Testis (tissue), 3 donors: ENCODE data around the gene SLC6A17. TPM values are rescaled to one million over a fixed set of nuclear protein-coding genes. Genes with fewer than 3 reads are reported as not detected.

ENCODE experiments used
- DNase-seq: peaks from one replicate; pipeline ENCODE4 v3.0.0-alpha.2; 2019
- H3K27ac ChIP-seq, 2 donors: fragments of 200-600 bp; sonication (generic); one replicate each; pipeline ENCODE4 v1.5.1; 2019
- H3K27me3 ChIP-seq: fragments of 200-600 bp; sonication (generic); one replicate; pipeline ENCODE4 v1.5.1; 2019
- H3K36me3 ChIP-seq: fragments of 200-600 bp; sonication (generic); one replicate; pipeline ENCODE4 v1.5.1; 2017; ENCODE audit warnings: low read depth; ENCODE audit errors: missing control alignments
- H3K4me1 ChIP-seq: fragments of 200-600 bp; sonication (generic); one replicate; pipeline ENCODE4 v1.5.1; 2019
- H3K4me3 ChIP-seq, 2 donors: fragments of 200-600 bp; sonication (generic); one replicate each; pipeline ENCODE4 v1.5.1; 2017 to 2019
- H3K9me3 ChIP-seq: fragments of 200-600 bp; sonication (generic); one replicate; pipeline ENCODE4 v1.5.1; 2017
- POLR2A ChIP-seq: fragments of 450-650 bp; IDR thresholded peaks from one replicate; pipeline ENCODE4 v1.6.1; 2017; ENCODE audit warnings: antibody characterized with exemption, mild to moderate bottlenecking, moderate library complexity
- WGBS, 2 donors: methylation state at CpG; one replicate each; pipeline ENCODE4 v1.1.5; 2018; 5-methylcytosine and 5-hydroxymethylcytosine counted together
- intact Hi-C: fragments of 100-400 bp; cut with DNase I; formaldehyde crosslinking; loops from one replicate; pipeline ENCODE4 v1.15.1; 2023; ENCODE audit warnings: low total_unique reads
- polyA plus RNA-seq: library from polyadenylated mRNA; stranded (reverse); fragments of 350-450 nt; fragmentation: Illumina TruSeq; extraction: RNeasy Lipid Tissue Mini Kit (QIAGEN cat#74804); gene quantifications from one replicate; pipeline ENCODE4 v1.2.3, GENCODE V29; 2014; ENCODE audit warnings: low read depth, low replicate concordance; ENCODE audit not compliant: insufficient read depth
- total RNA-seq, 2 donors: library from RNA; depleted of rRNA; stranded (reverse); fragments of >200 nt; gene quantifications; one replicate each; pipeline ENCODE4 v1.2.3, GENCODE V29; 2016
- TF ChIP-seq, protein P1 (sequence below), 3 experiments: fragments of 450-650 bp in 2 of 3; fragments of 200-600 bp in 1 of 3; sonication (generic) in 1 of 3; IDR thresholded peaks; one replicate each; pipeline ENCODE4 v1.5.1; 2016 to 2019; ENCODE audit warnings: antibody characterized with exemption in 3 of 3, mild to moderate bottlenecking in 2 of 3, moderate library complexity in 1 of 3

SLC6A17 gene
- total and polyA plus RNA-seq, 3 donors from 2014 or later, result 3.6 to 5.3 (median 4.5) TPM

DNA sequence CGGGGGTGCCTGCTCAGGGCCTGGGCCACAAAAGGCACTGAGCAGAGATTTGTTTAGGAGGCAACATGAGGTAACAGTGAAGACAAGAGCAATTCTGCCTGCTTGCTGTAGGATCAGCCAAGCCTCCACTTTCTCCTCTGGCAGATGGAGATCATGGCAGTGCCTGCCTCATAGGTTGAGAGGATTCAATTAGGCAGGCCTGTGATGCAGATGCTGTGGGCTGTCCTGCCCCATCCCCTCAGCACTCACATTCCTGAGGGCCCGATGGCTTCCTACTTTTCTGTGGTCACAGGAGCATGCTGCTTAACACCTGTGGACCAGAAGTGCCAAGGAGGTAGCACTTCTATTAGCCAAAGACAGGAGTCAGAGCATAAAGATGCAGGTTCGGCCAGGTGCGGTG, 39.2 kb upstream of the SLC6A17 start:
- 90 to 93% methylated on average over 4 of the region's 4 CpGs for WGBS, 2 donors
- Histone ChIP-seq H3K9me3 (no peaks in the 10 kb centered on the region), H3K27me3 (no peaks in the 10 kb centered on the region), H3K36me3 (no peaks in the 10 kb centered on the region), H3K27ac (no peak overlapping the region), H3K4me1 (peaks cover 4% of the 10 kb centered on the region), H3K4me3 (no peak overlapping the region)
- intact Hi-C loops, result no loop called here
- no peak for DNase-seq
- TF ChIP-seq POLR2A, result no peak
- TF ChIP-seq, protein P1, sequence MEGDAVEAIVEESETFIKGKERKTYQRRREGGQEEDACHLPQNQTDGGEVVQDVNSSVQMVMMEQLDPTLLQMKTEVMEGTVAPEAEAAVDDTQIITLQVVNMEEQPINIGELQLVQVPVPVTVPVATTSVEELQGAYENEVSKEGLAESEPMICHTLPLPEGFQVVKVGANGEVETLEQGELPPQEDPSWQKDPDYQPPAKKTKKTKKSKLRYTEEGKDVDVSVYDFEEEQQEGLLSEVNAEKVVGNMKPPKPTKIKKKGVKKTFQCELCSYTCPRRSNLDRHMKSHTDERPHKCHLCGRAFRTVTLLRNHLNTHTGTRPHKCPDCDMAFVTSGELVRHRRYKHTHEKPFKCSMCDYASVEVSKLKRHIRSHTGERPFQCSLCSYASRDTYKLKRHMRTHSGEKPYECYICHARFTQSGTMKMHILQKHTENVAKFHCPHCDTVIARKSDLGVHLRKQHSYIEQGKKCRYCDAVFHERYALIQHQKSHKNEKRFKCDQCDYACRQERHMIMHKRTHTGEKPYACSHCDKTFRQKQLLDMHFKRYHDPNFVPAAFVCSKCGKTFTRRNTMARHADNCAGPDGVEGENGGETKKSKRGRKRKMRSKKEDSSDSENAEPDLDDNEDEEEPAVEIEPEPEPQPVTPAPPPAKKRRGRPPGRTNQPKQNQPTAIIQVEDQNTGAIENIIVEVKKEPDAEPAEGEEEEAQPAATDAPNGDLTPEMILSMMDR (IDR thresholded peaks at IDR 0.05), result no peak

DNA sequence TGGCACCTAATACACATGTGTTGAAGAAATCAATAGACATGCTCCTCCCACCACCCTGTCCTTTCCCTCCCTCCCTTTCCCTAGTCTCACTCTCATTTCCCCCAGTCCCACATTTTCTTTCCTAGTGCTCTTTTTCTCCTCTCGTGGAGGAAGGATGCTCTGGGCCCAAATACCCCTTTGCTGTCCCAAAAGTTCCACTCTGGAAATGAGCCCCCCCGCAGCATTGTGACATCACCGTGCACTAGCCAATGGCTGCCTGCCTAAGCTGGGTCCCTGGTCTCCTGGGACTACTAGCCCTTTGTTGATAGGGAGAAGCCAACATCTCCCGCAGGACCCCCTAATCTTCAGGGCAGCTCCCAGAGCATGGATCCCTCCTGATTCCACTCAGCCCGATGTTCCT, 38.2 kb upstream of the SLC6A17 start, which contains the start of gene UBL4B:
Gene UBL4B, plus strand, starts transcription at position 301 of the 400 bp plus-strand sequence. Its CDS starts 92 bp downstream, at position 393.
- Histone ChIP-seq H3K4me3 (no peak within 1 kb of the TSS), H3K36me3 (no peaks in the 10 kb centered on the region), H3K9me3 (no peaks in the 10 kb centered on the region), H3K27me3 (no peaks in the 10 kb centered on the region), H3K4me1 (peaks cover 4% of the 10 kb centered on the region), H3K27ac (no peak within 1 kb of the TSS)
- intact Hi-C loops, result no loop called here
- DNase-seq, result no peak
- no peak for TF ChIP-seq POLR2A
- TF ChIP-seq, protein P1 (IDR thresholded peaks at IDR 0.05), result no peak
- 85 to 93% methylated on average over 5 of the region's 5 CpGs for WGBS, 2 donors

- H3K4me1 ChIP-seq, result peaks cover 4% of the 10 kb centered on the region
- WGBS, 2 donors, result 73 to 77% methylated on average over 3 to 9 of the region's 9 CpGs
- DNase-seq, result no peak
- no peak for TF ChIP-seq POLR2A
- TF ChIP-seq, protein P1 (IDR thresholded peaks at IDR 0.05), result no peak
- no peak overlapping the region for H3K4me3 ChIP-seq
- no peak overlapping the region for H3K27ac ChIP-seq
- intact Hi-C loops, result no loop called here
- no peaks in the 10 kb centered on the region for H3K36me3 ChIP-seq
- no peaks in the 10 kb centered on the region for H3K27me3 ChIP-seq
- H3K9me3 ChIP-seq, result no peaks in the 10 kb centered on the region
Observed at GRCh38 chr1:110112656-110113055, 37.6 kb upstream of the SLC6A17 start.

GRCh38 chr1:110113551-110113950, 36.7 kb upstream of the SLC6A17 start:
- H3K4me1 ChIP-seq, result peaks cover 4% of the 10 kb centered on the region
- H3K27ac ChIP-seq, result no peak overlapping the region
- intact Hi-C loops, result no loop called here
- 71 to 80% methylated on average over 5 of the region's 5 CpGs for WGBS, 2 donors
- no peaks in the 10 kb centered on the region for H3K36me3 ChIP-seq
- H3K9me3 ChIP-seq, result no peaks in the 10 kb centered on the region
- H3K27me3 ChIP-seq, result no peaks in the 10 kb centered on the region
- no peak overlapping the region for H3K4me3 ChIP-seq
- TF ChIP-seq, protein P1 (IDR thresholded peaks at IDR 0.05), result no peak
- no peak for TF ChIP-seq POLR2A
- no peak for DNase-seq

GRCh38 chr1:110114173-110114572, 36.1 kb upstream of the SLC6A17 start:
- intact Hi-C loops, result no loop called here
- H3K4me1 ChIP-seq, result peaks cover 4% of the 10 kb centered on the region
- H3K27me3 ChIP-seq, result no peaks in the 10 kb centered on the region
- no peak for DNase-seq
- no peaks in the 10 kb centered on the region for H3K36me3 ChIP-seq
- no peaks in the 10 kb centered on the region for H3K9me3 ChIP-seq
- TF ChIP-seq, protein P1 (IDR thresholded peaks at IDR 0.05), result no peak
- TF ChIP-seq POLR2A, result no peak
- WGBS, 2 donors, result 70 to 82% methylated on average over 2 to 5 of the region's 5 CpGs
- H3K4me3 ChIP-seq, result no peak overlapping the region
- H3K27ac ChIP-seq, result no peak overlapping the region
